RWPE1 (cell line): Measurements from ENCODE around the gene NSD1.

ENCODE experiments used
- CTCF ChIA-PET: fragments of 350-600 bp; sonication (Branson Sonifier 250); formaldehyde crosslinking; extraction: SDS; loops from one replicate; lab custom pipeline; 2021; lab: Yijun Ruan, JAX
- POLR2A ChIA-PET: fragments of 400-600 bp; formaldehyde crosslinking; extraction: SDS; loops from one replicate; lab custom pipeline; 2020; ENCODE audit warnings: antibody characterized with exemption; ENCODE audit not compliant: low non-redundant PET; lab: Yijun Ruan, JAX
- DNase-seq: peaks from one replicate; pipeline ENCODE4 v3.0.0; 2012; ENCODE audit warnings: low spot score
- H3K27ac ChIP-seq: fragments of 450-650 bp; 2 replicates; pipeline ENCODE4 v1.5.1; 2017
- TF ChIP-seq, protein P1 (sequence below): fragments of 450-650 bp; conservative IDR thresholded peaks from 2 replicates; pipeline ENCODE4 v1.5.1; 2017; ENCODE audit warnings: low read depth, mild to moderate bottlenecking

Gene NSD1

GRCh38 chr5:177098120-177098469, 35.5 kb upstream of the NSD1 start:
- TF ChIP-seq, protein P1, sequence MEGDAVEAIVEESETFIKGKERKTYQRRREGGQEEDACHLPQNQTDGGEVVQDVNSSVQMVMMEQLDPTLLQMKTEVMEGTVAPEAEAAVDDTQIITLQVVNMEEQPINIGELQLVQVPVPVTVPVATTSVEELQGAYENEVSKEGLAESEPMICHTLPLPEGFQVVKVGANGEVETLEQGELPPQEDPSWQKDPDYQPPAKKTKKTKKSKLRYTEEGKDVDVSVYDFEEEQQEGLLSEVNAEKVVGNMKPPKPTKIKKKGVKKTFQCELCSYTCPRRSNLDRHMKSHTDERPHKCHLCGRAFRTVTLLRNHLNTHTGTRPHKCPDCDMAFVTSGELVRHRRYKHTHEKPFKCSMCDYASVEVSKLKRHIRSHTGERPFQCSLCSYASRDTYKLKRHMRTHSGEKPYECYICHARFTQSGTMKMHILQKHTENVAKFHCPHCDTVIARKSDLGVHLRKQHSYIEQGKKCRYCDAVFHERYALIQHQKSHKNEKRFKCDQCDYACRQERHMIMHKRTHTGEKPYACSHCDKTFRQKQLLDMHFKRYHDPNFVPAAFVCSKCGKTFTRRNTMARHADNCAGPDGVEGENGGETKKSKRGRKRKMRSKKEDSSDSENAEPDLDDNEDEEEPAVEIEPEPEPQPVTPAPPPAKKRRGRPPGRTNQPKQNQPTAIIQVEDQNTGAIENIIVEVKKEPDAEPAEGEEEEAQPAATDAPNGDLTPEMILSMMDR = no peak
- no peak for DNase-seq
- H3K27ac ChIP-seq = no peak overlapping the region
- ChIA-PET CTCF (interaction anchor here (0.5 to 3.5 kb wide), 4 partner anchors 11 to 35 kb away, joined by 3 to 31 read pairs (median 4); partner anchors contain the start of gene FGFR4), POLR2A (interaction anchor here (0.6 kb wide), 1 partner anchor 139 kb away, joined by 6 read pairs; no protein-coding TSS in a partner anchor)

DNA sequence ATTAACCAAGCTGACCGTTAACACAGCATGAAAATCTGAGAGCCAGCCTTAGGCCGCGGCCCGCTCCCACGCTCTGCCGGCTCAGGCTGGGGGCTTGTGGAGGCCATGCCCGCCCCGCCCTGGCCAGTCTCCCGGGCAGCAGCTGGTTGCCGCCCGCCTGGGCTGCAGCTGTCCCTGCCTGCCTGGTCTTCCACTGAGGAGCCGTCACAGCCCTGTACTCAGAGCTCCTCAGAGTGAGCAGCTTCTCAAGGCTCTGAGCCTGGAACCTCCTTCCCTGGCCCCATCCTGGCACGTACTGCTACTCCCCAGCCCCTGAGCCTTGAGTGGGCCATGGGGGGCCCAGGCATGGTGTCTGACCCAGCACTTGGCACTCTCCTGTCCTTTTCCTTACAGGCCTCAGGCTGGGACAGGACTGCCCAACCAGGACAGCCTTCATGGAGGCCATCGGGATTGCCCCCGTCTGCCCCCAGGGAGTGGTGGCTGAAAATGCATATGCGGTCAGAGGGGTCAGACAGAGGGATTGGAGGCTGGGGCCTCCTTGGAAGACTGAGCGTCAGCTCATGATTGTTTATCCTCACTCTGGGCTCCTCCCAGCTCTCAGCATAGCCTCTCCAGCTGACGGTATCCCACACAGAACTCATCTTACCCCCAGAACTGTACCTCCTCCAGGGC, 35.0 kb upstream of the NSD1 start:
- POLR2A ChIA-PET = no interaction called here
- no peak overlapping the region for H3K27ac ChIP-seq
- TF ChIP-seq, protein P1 = no peak
- CTCF ChIA-PET = interaction anchor here (1.7 to 3.5 kb wide), 2 partner anchors 12 to 14 kb away, joined by 4 to 31 read pairs; partner anchors contain the start of gene FGFR4
- DNase-seq = no peak

- ChIA-PET POLR2A (no interaction called here), CTCF (interaction anchor here (0.6 to 3.5 kb wide), 3 partner anchors 13 to 295 kb away, joined by 3 to 31 read pairs (median 4); partner anchors contain the start of gene FGFR4)
- no peak overlapping the region for H3K27ac ChIP-seq
- TF ChIP-seq, protein P1 = no peak
- DNase-seq = no peak
Measured at GRCh38 chr5:177099422-177100093, 34.0 kb upstream of the NSD1 start.

GRCh38 chr5:177100714-177101121, 32.9 kb upstream of the NSD1 start:
- ChIA-PET CTCF (interaction anchor here (1.0 kb wide), 1 partner anchor 440 kb away, joined by 3 read pairs; no protein-coding TSS in a partner anchor), POLR2A (no interaction called here)
- DNase-seq = no peak
- TF ChIP-seq, protein P1 = no peak
- H3K27ac ChIP-seq = no peak overlapping the region

DNA sequence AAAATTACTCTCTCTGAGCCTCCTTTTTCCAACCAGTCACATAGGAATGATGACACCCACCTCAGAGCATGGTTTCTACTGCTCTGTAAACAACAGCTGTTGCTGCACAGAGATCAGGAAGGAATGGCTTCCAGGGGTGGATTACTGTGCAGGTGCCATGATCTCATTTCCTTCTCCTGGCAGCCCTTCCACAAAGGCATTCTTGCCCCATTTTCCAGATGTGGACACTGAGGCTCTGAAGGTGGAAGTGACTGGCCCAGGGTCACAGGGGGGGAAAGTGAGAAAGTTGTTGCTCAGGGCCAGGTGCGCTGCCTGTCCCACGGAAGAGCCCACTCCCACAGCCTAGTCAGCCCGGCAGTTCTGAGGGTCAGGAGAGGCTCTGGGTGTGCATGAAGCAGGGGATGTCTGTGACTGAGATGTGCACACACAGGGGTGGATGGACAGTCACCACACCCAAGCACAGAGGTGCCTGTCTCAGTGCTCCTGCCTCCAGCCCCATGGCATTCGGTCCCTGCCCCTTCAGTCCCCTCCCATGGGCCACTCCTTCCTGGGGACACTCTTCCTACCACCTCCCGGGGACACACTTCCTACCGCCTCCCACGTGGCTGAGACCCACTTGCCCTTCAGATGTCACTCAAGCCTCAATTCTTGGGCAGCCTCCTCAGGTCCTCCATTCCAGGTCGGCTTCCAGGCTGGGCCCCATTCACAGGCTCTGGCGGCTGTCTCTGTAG, 29.9 kb upstream of the NSD1 start:
- no peak overlapping the region for H3K27ac ChIP-seq
- CTCF ChIA-PET = interaction anchor here (0.7 kb wide), 1 partner anchor 443 kb away, joined by 4 read pairs; no protein-coding TSS in a partner anchor
- TF ChIP-seq, protein P1 = no peak
- no peak for DNase-seq
- POLR2A ChIA-PET = no interaction called here
